Measurements from ENCODE around the gene VMP1.

VMP1 gene

GRCh38 chr17:59877965-59878364 lies 170.5 kb downstream of the VMP1 start:
- no peak for DNase-seq (ENCODE audit: low read depth in 1 of 2, low spot score in 1 of 2)
- H3K27ac ChIP-seq (replicated peaks), result no peak overlapping the region
- no peak overlapping the region for H3K4me3 ChIP-seq (replicated peaks; ENCODE audit: insufficient read depth, low read length)
- TF ChIP-seq REST (IDR thresholded peaks at IDR 0.05; ENCODE audit: insufficient replicate concordance, low read depth) (no peak), GABPA (IDR thresholded peaks at IDR 0.05; ENCODE audit: low read depth) (no peak), SPI1 (IDR thresholded peaks at IDR 0.05; ENCODE audit: borderline replicate concordance, low read depth) (no peak)
- H3K27me3 ChIP-seq (ENCODE audit: insufficient read depth, poor library complexity, severe bottlenecking), result no peaks in the 10 kb centered on the region

- Histone ChIP-seq H3K27me3 (ENCODE audit: insufficient read depth, poor library complexity, severe bottlenecking) (no peaks in the 10 kb centered on the region), H3K4me3 (replicated peaks; ENCODE audit: insufficient read depth, low read length) (no peak overlapping the region), H3K27ac (replicated peaks) (no peak overlapping the region)
- TF ChIP-seq REST (IDR thresholded peaks at IDR 0.05; ENCODE audit: insufficient replicate concordance, low read depth), result no peak
- TF ChIP-seq GABPA (IDR thresholded peaks at IDR 0.05; ENCODE audit: low read depth), result no peak
- no peak for TF ChIP-seq CTCF (IDR thresholded peaks at IDR 0.05; ENCODE audit: insufficient read depth, low read length)
- no peak for TF ChIP-seq POLR2AphosphoS5 (IDR thresholded peaks at IDR 0.05; ENCODE audit: low read depth)
- no peak for TF ChIP-seq SPI1 (IDR thresholded peaks at IDR 0.05; ENCODE audit: borderline replicate concordance, low read depth)
- no peak for DNase-seq (ENCODE audit: low read depth in 1 of 2, low spot score in 1 of 2)
Observed at GRCh38 chr17:59878624-59879023, 171.2 kb downstream of the VMP1 start.

GRCh38 chr17:59884861-59885260 lies 177.4 kb downstream of the VMP1 start:
- no peak overlapping the region for H3K4me3 ChIP-seq (replicated peaks; ENCODE audit: insufficient read depth, low read length)
- no peak for DNase-seq (ENCODE audit: low read depth in 1 of 2, low spot score in 1 of 2)

More at GRCh38 chr17:59884861-59885260, 177.4 kb downstream of the VMP1 start:
- TF ChIP-seq POLR2AphosphoS5 (IDR thresholded peaks at IDR 0.05; ENCODE audit: low read depth) (no peak), REST (IDR thresholded peaks at IDR 0.05; ENCODE audit: insufficient replicate concordance, low read depth) (no peak), SPI1 (IDR thresholded peaks at IDR 0.05; ENCODE audit: borderline replicate concordance, low read depth) (no peak), CTCF (IDR thresholded peaks at IDR 0.05; ENCODE audit: insufficient read depth, low read length) (no peak), GABPA (IDR thresholded peaks at IDR 0.05; ENCODE audit: low read depth) (no peak)
- Histone ChIP-seq H3K27me3 (ENCODE audit: insufficient read depth, poor library complexity, severe bottlenecking) (no peaks in the 10 kb centered on the region), H3K27ac (replicated peaks) (no peak overlapping the region)
